Activated T-cell treated with anti-CD3 and anti-CD28 coated beads, Interleukin-2, amount 50 U/mL, for 4 hours (primary cell): ENCODE measurements around the gene CASS4. TPM values are rescaled to one million over a fixed set of nuclear protein-coding genes. Genes with fewer than 3 reads are reported as not detected.

Experiments
- ATAC-seq, 2 donors: fragments of 200-7000 bp; cut with Tn5 transposase; one replicate each; pipeline ENCODE4 v1.10.0; 2021
- DNase-seq: peaks from one replicate; pipeline ENCODE4 v3.0.0-alpha.2; 2020
- H3K27me3 Mint-ChIP-seq: one replicate; pipeline ENCODE4 v1.8.0; 2021; ENCODE audit warnings: low read depth, mixed read lengths
- H3K36me3 Mint-ChIP-seq: one replicate; pipeline ENCODE4 v1.8.0; 2022; ENCODE audit warnings: mixed read lengths; ENCODE audit not compliant: insufficient read depth
- H3K4me1 Mint-ChIP-seq: one replicate; pipeline ENCODE4 v1.8.0; 2021; ENCODE audit warnings: low read depth, mixed read lengths
- H3K4me3 Mint-ChIP-seq: one replicate; pipeline ENCODE4 v1.8.0; 2021; ENCODE audit warnings: mild to moderate bottlenecking, moderate library complexity, mixed read lengths
- H3K9me3 Mint-ChIP-seq: one replicate; pipeline ENCODE4 v1.8.0; 2021; ENCODE audit warnings: mixed read lengths
- total RNA-seq, 3 donors: library from RNA; stranded (reverse); gene quantifications; one replicate each; pipeline ENCODE4 v1.2.1, GENCODE V29; 2021

CASS4 gene
- total RNA-seq, 3 donors from 2014 or later: 1.9 to 2.5 (median 2.4) TPM

DNA sequence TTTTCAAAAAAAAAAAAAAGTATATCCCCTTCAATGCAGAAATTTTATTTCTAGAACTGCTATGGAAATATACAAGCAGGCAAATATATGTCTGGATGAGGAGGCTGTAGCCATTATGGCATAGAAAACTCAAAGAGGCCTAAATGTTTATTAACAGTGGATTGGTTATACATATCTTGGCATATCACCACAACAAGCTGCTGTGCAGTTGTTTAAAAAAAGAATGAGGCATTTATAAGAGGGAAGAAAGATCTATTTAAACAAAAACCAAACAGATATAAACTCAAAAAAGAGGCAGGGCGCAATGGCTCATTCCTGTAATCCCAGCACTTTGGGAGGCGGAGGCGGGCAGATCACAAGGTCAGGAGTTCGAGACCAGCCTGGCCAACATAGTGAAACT, 26.2 kb downstream of the CASS4 start:
- Mint-ChIP-seq H3K4me3 (no peak overlapping the region), H3K9me3 (no peaks in the 10 kb centered on the region), H3K36me3 (peaks cover 7% of the 10 kb centered on the region), H3K4me1 (peaks cover 58% of the 10 kb centered on the region), H3K27me3 (no peaks in the 10 kb centered on the region)
- ATAC-seq (no peak), DNase-seq (no peak)

DNA sequence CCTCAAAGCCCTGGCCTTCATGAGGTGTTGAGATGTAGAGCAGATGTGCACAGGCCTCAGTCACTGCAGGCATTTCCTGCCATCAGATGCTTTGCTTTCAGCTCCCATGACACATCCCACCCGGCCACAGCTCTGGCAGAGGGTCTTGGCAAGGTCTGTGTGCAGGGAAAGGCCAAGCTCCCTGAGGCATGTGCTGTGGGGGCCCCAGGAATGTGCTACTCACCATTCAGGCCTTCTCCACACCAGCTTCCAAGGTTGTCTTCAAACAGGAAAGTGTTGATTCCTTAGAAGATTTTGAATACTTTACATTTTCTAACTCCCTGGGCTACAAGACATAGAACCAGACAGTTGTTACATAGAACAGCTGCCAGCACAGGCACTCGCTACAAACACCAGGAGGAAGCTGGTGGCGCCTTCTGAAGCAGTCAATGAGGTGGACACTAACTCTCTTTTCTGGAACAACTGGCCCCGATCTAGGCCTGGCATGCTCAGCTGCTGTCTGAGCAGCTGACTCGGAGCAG, 27.8 kb downstream of the CASS4 start:
- ATAC-seq: peak; percentile 38 to 41
- H3K4me3 Mint-ChIP-seq: peak overlapping the region; percentile 13
- no peak for DNase-seq
- H3K9me3 Mint-ChIP-seq: no peaks in the 10 kb centered on the region
- H3K4me1 Mint-ChIP-seq: peaks cover 53% of the 10 kb centered on the region
- peaks cover 7% of the 10 kb centered on the region for H3K36me3 Mint-ChIP-seq
- no peaks in the 10 kb centered on the region for H3K27me3 Mint-ChIP-seq

DNA sequence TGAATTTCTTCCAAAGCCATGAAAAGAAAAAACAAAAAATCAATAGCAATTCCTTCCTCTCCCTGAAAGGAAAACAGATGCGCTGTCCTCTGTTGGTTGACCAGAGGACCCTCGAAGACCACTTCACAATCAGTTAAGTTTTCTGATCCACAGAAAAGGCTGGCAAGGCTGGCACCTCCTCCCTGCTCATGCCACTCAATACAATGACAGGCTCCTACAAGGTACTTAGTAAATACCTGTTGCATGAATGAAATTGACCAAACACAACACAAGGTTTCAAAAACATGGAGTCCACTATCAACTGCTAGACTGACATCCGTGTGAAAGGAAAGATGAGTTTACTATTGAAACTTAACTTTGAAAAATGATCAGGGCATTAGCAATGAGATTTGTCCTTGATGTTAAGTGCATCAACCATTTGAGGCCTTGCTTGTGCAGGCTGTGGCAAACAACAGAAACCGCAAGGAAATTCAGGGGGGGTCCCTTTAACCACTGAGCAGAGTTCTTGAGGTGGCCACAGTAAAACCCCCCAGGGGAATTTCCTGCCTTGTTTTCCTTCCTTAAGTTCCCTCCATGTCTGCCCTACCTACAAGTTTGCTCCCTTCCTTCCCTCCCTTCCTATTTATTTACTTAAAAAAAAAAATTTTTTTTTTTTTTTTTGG, 28.4 kb downstream of the CASS4 start:
- no peaks in the 10 kb centered on the region for H3K27me3 Mint-ChIP-seq
- peaks cover 7% of the 10 kb centered on the region for H3K36me3 Mint-ChIP-seq
- DNase-seq (peak; percentile 32), ATAC-seq (peak; percentile 80 to 84)
- no peaks in the 10 kb centered on the region for H3K9me3 Mint-ChIP-seq
- peaks cover 50% of the 10 kb centered on the region for H3K4me1 Mint-ChIP-seq
- peak overlapping the region; percentile 13 for H3K4me3 Mint-ChIP-seq

DNA sequence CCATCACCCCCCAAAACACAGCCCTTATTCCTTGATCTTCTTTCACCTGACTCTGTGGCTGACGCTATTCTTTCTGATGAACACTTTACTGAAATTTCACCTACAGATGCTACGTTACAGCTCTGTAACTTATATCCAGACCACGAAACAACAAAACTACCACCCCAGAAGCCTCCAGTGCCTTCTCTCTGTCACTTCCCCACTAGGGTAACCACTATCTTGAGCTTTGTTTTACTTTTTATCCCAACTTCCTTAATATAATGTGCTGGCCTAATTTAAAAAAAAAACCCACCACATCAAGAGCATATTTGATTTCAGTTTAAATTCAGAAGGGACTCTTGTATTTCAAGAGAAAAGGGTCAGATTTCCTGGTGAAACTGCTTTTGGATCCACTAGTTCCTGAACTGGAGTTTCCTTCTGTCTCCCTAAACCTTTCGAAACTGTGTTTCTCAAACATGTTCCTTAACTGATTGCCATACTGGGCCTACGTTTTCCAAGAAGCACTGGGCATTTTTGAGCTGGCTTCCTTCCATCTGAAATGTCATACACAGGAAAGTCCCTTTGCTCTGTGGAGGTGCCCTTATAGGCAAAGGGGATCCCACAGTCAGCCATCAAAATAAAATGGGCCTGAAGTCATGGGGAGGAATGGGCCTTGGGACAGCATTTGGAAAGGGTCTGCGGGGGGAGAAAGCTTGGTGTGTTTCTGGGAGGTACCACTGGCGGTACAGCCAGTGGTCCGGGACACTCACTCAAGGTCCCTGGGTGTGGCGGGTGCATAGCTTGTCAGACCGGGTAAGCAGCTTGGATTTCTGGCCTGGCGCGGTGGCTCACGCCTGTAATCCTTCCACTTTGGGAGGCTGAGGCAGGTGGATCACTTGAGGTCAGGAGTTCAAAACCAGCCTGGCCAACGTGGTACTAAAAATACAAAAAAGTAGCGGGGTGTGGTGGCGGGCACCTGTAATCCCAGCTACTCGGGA, 30.6 kb downstream of the CASS4 start:
- Mint-ChIP-seq H3K36me3 (peaks cover 14% of the 10 kb centered on the region), H3K27me3 (no peaks in the 10 kb centered on the region), H3K4me3 (no peak overlapping the region), H3K9me3 (no peaks in the 10 kb centered on the region), H3K4me1 (peaks cover 44% of the 10 kb centered on the region)
- DNase-seq (no peak), ATAC-seq (peak; percentile 24 to 26)

DNA sequence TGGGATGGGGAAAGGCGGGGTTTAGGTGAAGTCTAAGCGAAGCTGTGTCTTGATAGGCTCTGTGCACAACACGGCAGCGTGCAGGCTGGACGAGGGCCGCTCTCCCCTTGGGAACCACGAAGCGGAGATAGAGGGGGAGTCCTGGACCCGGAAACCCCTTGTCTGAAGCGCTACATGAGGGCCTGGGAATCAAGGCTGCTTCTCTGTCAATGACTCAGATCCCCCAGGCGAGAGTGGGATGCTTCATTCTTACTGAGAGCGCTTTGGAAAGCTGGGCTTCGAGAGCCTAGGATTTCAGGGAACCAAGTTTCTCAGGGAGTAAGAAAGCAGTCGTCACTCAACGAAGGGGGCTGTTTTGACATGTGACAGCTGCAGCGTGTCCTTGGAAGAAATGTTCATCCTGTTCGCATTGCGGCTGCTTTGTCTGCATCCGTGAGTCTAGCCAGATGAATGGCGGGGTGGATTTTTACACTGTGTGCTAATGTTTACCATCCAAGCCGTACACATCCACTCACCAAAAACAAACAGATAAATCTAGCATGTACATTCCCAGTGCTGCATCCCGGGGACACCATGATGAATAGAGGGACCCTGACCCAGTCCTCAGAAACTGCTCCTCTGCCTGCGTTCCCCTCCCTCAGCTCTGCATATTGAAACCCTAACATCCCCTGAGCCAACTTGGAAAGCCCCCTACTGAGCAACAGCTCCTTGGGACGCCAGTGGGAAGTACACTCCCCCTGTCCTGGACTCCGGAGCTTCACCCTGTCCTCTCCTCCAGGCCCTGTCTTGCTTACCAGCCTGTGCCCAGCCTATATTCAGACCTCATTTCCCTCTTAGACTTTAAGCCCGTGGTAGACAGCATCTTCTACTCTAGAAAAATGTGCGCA, 31.8 kb downstream of the CASS4 start:
- Mint-ChIP-seq H3K4me3 (no peak overlapping the region), H3K9me3 (no peaks in the 10 kb centered on the region), H3K36me3 (peaks cover 13% of the 10 kb centered on the region)

DNA sequence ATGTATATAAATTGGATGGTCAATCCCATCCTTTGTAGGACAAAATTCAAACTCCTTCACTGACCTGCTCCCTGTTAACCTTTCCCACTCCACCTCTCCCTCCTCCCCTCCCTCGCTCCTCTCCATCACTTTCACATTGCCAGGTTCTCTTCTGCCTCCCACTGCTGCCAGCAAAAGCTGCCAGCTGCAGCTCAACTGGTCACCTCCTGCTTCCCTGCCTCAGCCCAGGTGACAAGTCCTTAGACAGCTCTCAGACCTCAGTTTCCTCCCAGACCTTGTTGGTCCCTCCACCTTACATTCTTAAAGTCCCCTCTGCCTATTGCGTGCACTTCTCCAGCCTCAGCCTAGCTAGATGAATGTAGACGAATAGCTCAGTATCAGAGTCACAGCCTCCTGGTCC, 33.1 kb downstream of the CASS4 start:
- Mint-ChIP-seq H3K4me3 (no peak overlapping the region), H3K9me3 (no peaks in the 10 kb centered on the region), H3K4me1 (peaks cover 26% of the 10 kb centered on the region), H3K36me3 (peaks cover 12% of the 10 kb centered on the region), H3K27me3 (no peaks in the 10 kb centered on the region)
- ATAC-seq (no peak), DNase-seq (no peak)

More for the DNA sequence above, 31.8 kb downstream of the CASS4 start:
- no peak for ATAC-seq
- Mint-ChIP-seq H3K27me3 (no peaks in the 10 kb centered on the region), H3K4me1 (peaks cover 36% of the 10 kb centered on the region)
- DNase-seq: no peak

DNA sequence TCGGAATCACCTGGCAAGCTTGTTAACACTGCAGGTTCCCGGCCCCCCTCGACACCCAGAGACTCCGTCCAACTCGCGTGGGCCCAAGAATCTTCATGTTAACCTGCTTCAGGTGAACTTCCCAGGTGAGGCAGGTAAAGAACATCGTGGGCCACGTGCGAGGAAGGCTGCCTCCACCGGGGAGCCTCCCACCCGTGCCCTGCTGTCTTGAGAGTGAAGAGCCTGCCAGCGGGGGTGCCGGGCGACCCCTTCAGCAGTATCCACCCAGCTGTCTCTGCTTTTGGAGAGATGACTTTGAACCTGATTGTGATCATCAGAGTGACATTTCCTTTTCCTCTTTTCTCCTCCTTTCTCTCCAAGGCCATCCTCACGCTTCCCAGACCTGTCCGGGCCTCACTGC, 33.5 kb downstream of the CASS4 start:
- H3K9me3 Mint-ChIP-seq: no peaks in the 10 kb centered on the region
- DNase-seq: no peak
- H3K27me3 Mint-ChIP-seq: no peaks in the 10 kb centered on the region
- peaks cover 22% of the 10 kb centered on the region for H3K4me1 Mint-ChIP-seq
- no peak for ATAC-seq
- H3K36me3 Mint-ChIP-seq: peaks cover 9% of the 10 kb centered on the region
- no peak overlapping the region for H3K4me3 Mint-ChIP-seq

DNA sequence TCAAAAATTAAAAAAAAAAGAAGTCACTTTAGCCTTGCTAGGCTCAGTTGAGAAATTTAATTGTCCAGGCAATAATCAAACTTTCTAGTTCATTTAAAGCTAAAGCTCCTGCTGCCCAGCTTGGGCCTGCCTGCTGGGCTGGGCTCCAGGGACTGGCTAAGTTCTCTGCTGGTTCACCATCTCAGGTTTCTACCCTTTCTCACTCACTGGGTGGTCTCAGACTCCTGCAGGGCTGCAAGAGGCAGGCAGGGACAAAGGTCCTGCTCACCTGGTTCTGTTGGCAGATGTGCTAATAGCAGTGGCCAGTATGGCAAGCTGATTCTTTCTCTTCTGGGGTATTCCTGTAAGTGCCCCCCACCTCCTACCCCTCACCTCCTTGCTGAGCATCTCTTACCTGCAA, 35.2 kb downstream of the CASS4 start:
- Mint-ChIP-seq H3K36me3 (peaks cover 21% of the 10 kb centered on the region), H3K9me3 (no peaks in the 10 kb centered on the region), H3K4me3 (no peak overlapping the region), H3K4me1 (peaks cover 12% of the 10 kb centered on the region), H3K27me3 (no peaks in the 10 kb centered on the region)
- ATAC-seq (no peak), DNase-seq (no peak)

DNA sequence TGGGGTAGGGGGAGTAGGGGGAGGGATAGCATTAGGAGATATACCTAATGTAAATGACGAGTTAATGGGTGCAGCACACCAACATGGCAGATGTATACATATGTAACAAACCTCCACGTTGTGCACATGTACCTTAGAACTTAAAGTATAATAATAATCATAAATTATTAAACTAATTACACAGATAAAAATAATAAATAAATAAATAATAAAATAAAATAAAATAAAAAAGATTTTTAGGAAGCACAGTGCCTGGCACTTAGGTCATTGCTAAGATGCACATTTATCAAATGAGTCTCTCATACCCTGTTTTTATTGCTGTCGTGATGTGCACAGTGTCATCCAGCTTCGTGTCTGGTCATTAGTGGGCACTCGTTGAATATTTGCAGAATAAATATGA, 37.4 kb downstream of the CASS4 start:
- Mint-ChIP-seq H3K9me3 (no peaks in the 10 kb centered on the region), H3K36me3 (peaks cover 19% of the 10 kb centered on the region), H3K4me1 (peaks cover 9% of the 10 kb centered on the region), H3K4me3 (no peak overlapping the region), H3K27me3 (no peaks in the 10 kb centered on the region)
- DNase-seq: no peak
- ATAC-seq: no peak

DNA sequence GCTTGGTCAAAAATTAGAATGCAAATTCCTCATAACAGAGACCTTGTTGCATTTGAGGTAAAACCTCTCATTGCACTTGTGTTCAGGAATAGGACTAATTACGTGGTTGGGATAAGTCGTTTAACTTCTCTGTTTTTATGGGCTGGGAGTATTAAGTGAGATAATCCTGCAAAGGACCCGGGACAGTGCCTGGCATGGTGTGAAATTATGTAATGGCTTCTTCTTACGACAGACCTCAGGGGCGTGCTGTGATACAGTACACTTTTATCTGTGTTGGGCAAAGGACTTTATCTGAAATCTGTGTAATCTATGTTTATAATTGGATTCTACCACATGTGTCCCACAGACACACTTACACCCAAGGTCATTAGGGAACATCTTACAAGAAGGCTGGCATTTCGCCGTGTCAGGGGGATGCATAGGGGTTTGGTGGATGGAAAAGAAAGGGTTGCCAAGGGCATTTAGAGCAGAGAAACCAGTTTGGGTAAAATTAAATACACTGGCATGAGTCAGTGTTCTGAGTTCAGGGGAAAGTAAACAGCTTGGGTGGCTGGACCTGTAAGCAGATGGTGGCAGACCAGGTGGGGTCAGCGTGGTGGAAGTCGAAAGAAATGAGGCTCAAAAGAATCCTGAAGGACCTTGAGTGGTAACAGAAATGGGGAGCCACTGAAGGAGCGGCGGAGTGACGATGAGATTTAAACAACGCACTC, 39.2 kb downstream of the CASS4 start:
- ATAC-seq (no peak), DNase-seq (no peak)
- peaks cover 18% of the 10 kb centered on the region for H3K4me1 Mint-ChIP-seq
- H3K4me3 Mint-ChIP-seq: no peak overlapping the region
- no peaks in the 10 kb centered on the region for H3K27me3 Mint-ChIP-seq
- H3K36me3 Mint-ChIP-seq: peaks cover 16% of the 10 kb centered on the region
- H3K9me3 Mint-ChIP-seq: no peaks in the 10 kb centered on the region

DNA sequence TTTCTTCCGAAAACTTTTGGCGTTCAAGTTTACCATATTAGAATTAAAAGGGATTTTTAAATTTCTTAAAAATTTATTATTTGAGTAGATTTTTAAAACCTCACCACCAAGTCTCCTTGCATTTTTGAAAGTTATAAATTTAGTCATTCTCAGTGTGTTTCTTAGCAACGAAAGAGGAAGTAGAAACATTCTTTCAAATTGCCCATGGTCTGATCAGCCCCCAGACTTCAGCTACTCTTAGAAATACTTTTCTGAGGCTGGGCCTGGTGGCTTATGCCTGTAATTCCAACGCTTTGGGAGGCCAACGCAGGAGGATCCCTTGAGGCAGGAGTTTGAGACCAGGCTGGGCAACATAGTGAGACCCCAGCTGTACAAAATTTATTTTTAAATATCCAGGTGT, 41.3 kb downstream of the CASS4 start:
- peaks cover 21% of the 10 kb centered on the region for H3K4me1 Mint-ChIP-seq
- H3K36me3 Mint-ChIP-seq: peaks cover 14% of the 10 kb centered on the region
- no peaks in the 10 kb centered on the region for H3K27me3 Mint-ChIP-seq
- no peak for ATAC-seq
- no peaks in the 10 kb centered on the region for H3K9me3 Mint-ChIP-seq
- no peak for DNase-seq
- H3K4me3 Mint-ChIP-seq: no peak overlapping the region

DNA sequence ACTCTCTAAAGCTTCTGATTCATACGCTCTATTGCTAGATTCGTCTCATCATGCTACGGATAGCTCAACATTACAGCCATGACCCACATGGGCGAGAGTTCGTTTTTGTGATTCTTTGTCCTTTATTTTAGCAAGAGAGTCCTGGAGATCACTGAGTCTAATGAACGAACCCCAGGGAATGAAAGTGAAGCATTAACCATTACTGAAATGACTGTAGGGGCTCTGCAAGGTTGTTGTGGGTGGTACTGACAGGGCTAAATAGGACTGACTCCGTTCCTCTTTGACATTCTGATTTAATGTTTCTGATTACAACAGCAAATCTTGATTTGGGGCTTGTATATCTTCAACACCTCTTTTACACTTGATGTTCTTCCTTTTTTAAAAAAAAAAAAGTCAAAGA, 42.7 kb downstream of the CASS4 start:
- DNase-seq: no peak
- ATAC-seq: peak; percentile 93
- H3K9me3 Mint-ChIP-seq: no peaks in the 10 kb centered on the region
- peak overlapping the region; percentile 7 for H3K4me3 Mint-ChIP-seq
- H3K27me3 Mint-ChIP-seq: no peaks in the 10 kb centered on the region
- peaks cover 23% of the 10 kb centered on the region for H3K4me1 Mint-ChIP-seq
- peaks cover 14% of the 10 kb centered on the region for H3K36me3 Mint-ChIP-seq

DNA sequence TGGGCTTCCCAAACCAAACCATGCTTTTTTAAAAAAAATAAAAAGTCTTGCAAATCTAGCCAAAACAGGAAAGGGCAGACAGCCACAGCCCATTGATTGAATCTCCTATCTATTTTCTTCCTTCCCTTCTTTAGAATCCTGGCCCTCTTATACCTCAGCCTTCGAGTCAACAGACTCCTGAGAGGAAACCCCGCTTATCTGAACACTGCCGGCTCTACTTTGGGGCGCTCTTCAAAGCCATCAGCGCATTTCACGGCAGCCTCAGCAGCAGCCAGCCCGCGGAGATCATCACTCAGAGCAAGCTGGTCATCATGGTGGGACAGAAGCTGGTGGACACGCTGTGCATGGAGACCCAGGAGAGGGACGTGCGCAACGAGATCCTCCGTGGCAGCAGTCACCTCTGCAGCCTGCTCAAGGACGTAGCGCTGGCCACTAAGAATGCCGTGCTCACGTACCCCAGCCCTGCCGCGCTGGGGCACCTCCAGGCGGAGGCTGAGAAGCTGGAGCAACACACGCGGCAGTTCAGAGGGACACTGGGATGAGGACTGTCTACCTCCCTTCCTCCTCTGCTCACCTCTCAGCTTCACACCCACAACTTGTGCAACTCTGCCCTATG, 46.3 kb downstream of the CASS4 start:
- peaks cover 47% of the 10 kb centered on the region for H3K4me1 Mint-ChIP-seq
- DNase-seq (no peak), ATAC-seq (no peak)
- peaks cover 2% of the 10 kb centered on the region for H3K36me3 Mint-ChIP-seq
- H3K9me3 Mint-ChIP-seq: no peaks in the 10 kb centered on the region
- no peaks in the 10 kb centered on the region for H3K27me3 Mint-ChIP-seq
- H3K4me3 Mint-ChIP-seq: no peak overlapping the region
